ENCODE data around the gene KLF7.

The KLF7 gene

DNA sequence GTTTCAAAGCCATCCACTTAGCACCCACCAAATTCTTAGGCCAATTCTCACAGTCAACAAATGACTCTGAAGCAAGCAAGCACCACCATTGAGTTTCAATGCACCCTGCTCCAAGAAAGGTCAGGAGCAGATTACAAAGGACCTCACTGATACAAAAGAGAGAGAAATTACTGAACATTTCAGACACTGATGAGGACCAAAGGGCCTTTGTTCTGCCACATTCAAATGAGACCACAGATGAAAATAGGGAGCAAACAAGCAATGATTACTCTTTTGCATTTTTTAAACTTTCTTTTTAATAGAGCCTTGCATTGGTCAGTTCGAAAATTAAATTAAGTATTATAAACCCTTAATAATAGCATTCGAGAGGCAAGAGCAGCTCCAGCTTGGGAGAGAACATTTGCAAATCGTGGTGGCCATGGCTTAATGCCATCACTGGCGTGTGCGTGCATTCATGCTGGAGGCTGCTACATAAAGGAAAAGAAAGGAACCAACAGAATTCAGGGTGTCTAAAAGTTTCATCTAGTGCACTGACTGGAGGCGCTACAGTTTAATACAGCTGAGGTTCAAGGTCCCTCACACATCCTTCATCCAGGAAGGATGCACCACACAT, 87.5 kb downstream of the KLF7 start:
- Histone ChIP-seq H3K36me3 (peaks cover 40% of the 10 kb centered on the region), H3K4me3 (ENCODE audit: low read depth, low read length) (no peak overlapping the region), H3K9me3 (no peaks in the 10 kb centered on the region), H3K4me1 (peaks cover 12% of the 10 kb centered on the region), H3K27me3 (no peaks in the 10 kb centered on the region)
- TF ChIP-seq, protein P1, sequence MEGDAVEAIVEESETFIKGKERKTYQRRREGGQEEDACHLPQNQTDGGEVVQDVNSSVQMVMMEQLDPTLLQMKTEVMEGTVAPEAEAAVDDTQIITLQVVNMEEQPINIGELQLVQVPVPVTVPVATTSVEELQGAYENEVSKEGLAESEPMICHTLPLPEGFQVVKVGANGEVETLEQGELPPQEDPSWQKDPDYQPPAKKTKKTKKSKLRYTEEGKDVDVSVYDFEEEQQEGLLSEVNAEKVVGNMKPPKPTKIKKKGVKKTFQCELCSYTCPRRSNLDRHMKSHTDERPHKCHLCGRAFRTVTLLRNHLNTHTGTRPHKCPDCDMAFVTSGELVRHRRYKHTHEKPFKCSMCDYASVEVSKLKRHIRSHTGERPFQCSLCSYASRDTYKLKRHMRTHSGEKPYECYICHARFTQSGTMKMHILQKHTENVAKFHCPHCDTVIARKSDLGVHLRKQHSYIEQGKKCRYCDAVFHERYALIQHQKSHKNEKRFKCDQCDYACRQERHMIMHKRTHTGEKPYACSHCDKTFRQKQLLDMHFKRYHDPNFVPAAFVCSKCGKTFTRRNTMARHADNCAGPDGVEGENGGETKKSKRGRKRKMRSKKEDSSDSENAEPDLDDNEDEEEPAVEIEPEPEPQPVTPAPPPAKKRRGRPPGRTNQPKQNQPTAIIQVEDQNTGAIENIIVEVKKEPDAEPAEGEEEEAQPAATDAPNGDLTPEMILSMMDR (IDR thresholded peaks at IDR 0.05; ENCODE audit: low read depth, low read length) = no peak
- DNase-seq = no peak

- H3K4me3 ChIP-seq (ENCODE audit: low read depth, low read length) = no peak overlapping the region
- peaks cover 13% of the 10 kb centered on the region for H3K4me1 ChIP-seq
- TF ChIP-seq, protein P1 (IDR thresholded peaks at IDR 0.05; ENCODE audit: low read depth, low read length) = no peak
- H3K9me3 ChIP-seq = no peaks in the 10 kb centered on the region
- H3K27me3 ChIP-seq = no peaks in the 10 kb centered on the region
- no peak for DNase-seq
- peaks cover 30% of the 10 kb centered on the region for H3K36me3 ChIP-seq
These were observed 88.5 kb downstream of the KLF7 start for GRCh38 chr2:207077266-207077665.

DNA sequence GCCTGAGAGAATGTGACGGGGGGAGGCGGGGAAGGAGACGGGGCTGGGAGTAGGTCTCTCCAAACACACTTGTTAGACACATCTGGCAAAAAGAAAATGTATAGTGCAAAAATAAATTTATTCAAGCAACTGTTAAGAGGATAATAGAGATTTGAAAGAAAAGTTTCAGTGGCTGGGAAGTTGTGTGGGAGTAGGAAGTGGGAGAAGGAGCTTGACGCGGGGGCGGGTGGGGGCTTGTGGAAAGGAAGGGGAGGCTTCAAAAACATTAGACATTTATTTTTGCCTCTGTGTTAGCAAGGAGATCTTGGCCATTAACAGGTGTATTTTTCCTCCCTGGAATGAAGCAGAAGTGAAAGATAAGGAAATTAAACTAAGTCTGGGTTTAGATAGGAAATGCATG, 90.3 kb downstream of the KLF7 start:
- no peak overlapping the region for H3K4me3 ChIP-seq (ENCODE audit: low read depth, low read length)
- H3K4me1 ChIP-seq = peaks cover 23% of the 10 kb centered on the region
- no peak for DNase-seq
- no peaks in the 10 kb centered on the region for H3K27me3 ChIP-seq
- peaks cover 14% of the 10 kb centered on the region for H3K36me3 ChIP-seq
- H3K9me3 ChIP-seq = no peaks in the 10 kb centered on the region
- TF ChIP-seq, protein P1 (IDR thresholded peaks at IDR 0.05; ENCODE audit: low read depth, low read length) = no peak

GRCh38 chr2:207073801-207074678, 91.7 kb downstream of the KLF7 start:
- Histone ChIP-seq H3K9me3 (no peaks in the 10 kb centered on the region), H3K27me3 (no peaks in the 10 kb centered on the region), H3K4me3 (ENCODE audit: low read depth, low read length) (no peak overlapping the region), H3K4me1 (peaks cover 23% of the 10 kb centered on the region), H3K36me3 (no peaks in the 10 kb centered on the region; the same call in none of the 2 replicates)
- TF ChIP-seq, protein P1 (IDR thresholded peaks at IDR 0.05; ENCODE audit: low read depth, low read length) = no peak; the same call in 1 of the 2 replicates
- no peak for DNase-seq

GRCh38 chr2:207073412-207073800, 92.3 kb downstream of the KLF7 start:
- Histone ChIP-seq H3K4me3 (ENCODE audit: low read depth, low read length) (no peak overlapping the region), H3K36me3 (no peaks in the 10 kb centered on the region; the same call in none of the 2 replicates), H3K4me1 (peaks cover 23% of the 10 kb centered on the region), H3K27me3 (no peaks in the 10 kb centered on the region), H3K9me3 (no peaks in the 10 kb centered on the region)
- no peak for DNase-seq
- TF ChIP-seq, protein P1 (IDR thresholded peaks at IDR 0.05; ENCODE audit: low read depth, low read length) = no peak

GRCh38 chr2:207072571-207072970, 93.2 kb downstream of the KLF7 start:
- Histone ChIP-seq H3K27me3 (no peaks in the 10 kb centered on the region), H3K36me3 (no peaks in the 10 kb centered on the region), H3K4me3 (ENCODE audit: low read depth, low read length) (no peak overlapping the region), H3K4me1 (peaks cover 25% of the 10 kb centered on the region), H3K9me3 (no peaks in the 10 kb centered on the region)
- TF ChIP-seq, protein P1 (IDR thresholded peaks at IDR 0.05; ENCODE audit: low read depth, low read length) = no peak
- DNase-seq = no peak
